H1 (cell line): ENCODE results near the gene ASCL5. TPM values are rescaled to one million over a fixed set of nuclear protein-coding genes. Genes with fewer than 3 reads are reported as not detected.

Source experiments
- CTCF ChIA-PET: fragments of 300-600 bp; sonication (Branson Sonifier 250); formaldehyde crosslinking; loops from one replicate; lab custom pipeline; 2021; ENCODE audit not compliant: partially characterized antibody; lab: Charles Lee
- POLR2A ChIA-PET: fragments of 300-600 bp; sonication (Branson Sonifier 250); formaldehyde crosslinking; loops from one replicate; lab custom pipeline; 2021; ENCODE audit warnings: inconsistent platforms; ENCODE audit not compliant: partially characterized antibody; lab: Charles Lee
- DNase-seq, 2 experiments: peaks; one replicate each; pipeline versions ENCODE4 v3.0.0 to v3.0.0-alpha.2; 2010 to 2022; ENCODE audit warnings: low spot score in 2 of 2, low read depth in 1 of 2, mixed read lengths in 1 of 2
- FAIRE-seq: peaks from 2 replicates; lab custom pipeline; 2011; peaks lifted over from hg19 to GRCh38; lab: Jason Lieb, UNC
- H2AFZ ChIP-seq: 2 replicates; pipeline ENCODE4 v1.8.1; 2012; ENCODE audit warnings: low read length, inconsistent platforms
- H2AK5ac ChIP-seq: 2 replicates; pipeline ENCODE4 v1.6.1; 2013; ENCODE audit warnings: low read depth, low read length
- H2BK120ac ChIP-seq: replicated peaks from 2 replicates; pipeline ENCODE3; 2013; ENCODE audit warnings: low read depth, low read length, inconsistent platforms
- H2BK12ac ChIP-seq: 2 replicates; pipeline ENCODE4 v1.6.1; 2013; ENCODE audit warnings: low read depth, low read length
- H2BK15ac ChIP-seq: 2 replicates; pipeline ENCODE4 v1.6.1; 2013; ENCODE audit warnings: low read length
- H2BK20ac ChIP-seq: 2 replicates; pipeline ENCODE4 v1.6.1; 2013; ENCODE audit warnings: low read length
- H2BK5ac ChIP-seq: 2 replicates; pipeline ENCODE4 v1.6.1; 2013; ENCODE audit warnings: low read depth, low read length
- H3K14ac ChIP-seq: 2 replicates; pipeline ENCODE4 v1.6.1; 2013; ENCODE audit warnings: inconsistent platforms; ENCODE audit not compliant: insufficient read length
- H3K18ac ChIP-seq: 2 replicates; pipeline ENCODE4 v1.6.1; 2013; ENCODE audit warnings: low read length; ENCODE audit errors: extremely low read depth
- H3K23ac ChIP-seq: 2 replicates; pipeline ENCODE4 v1.6.1; 2013; ENCODE audit warnings: inconsistent platforms; ENCODE audit not compliant: insufficient read length
- H3K23me2 ChIP-seq: 2 replicates; pipeline ENCODE4 v1.6.1; 2013; ENCODE audit warnings: low read depth, low read length
- H3K27ac ChIP-seq: 2 replicates; pipeline ENCODE4 v1.6.1; 2011; ENCODE audit warnings: low read depth, low read length, inconsistent platforms
- H3K27me3 ChIP-seq, 4 experiments: replicated peaks in 1 of 4; 1 replicate in 1 of 4; 2 replicates in 3 of 4; pipeline versions ENCODE4 v1.6.1 to v1.8.1; 2011 to 2013; ENCODE audit warnings: low read length in 3 of 4, mild to moderate bottlenecking in 3 of 4, inconsistent platforms in 2 of 4, mixed read lengths in 2 of 4, moderate library complexity in 1 of 4; ENCODE audit not compliant: control insufficient read depth in 3 of 4, insufficient read depth in 3 of 4; ENCODE audit errors: extremely low read depth in 1 of 4
- H3K36me3 ChIP-seq, 4 experiments: 2 replicates each; pipeline versions ENCODE4 v1.6.1 to v1.8.1; 2011 to 2013; ENCODE audit warnings: mild to moderate bottlenecking in 4 of 4, low read length in 3 of 4, moderate library complexity in 2 of 4, control low read depth in 1 of 4, inconsistent platforms in 1 of 4; ENCODE audit not compliant: insufficient read depth in 4 of 4, control insufficient read depth in 2 of 4
- H3K4ac ChIP-seq: replicated peaks from 2 replicates; pipeline ENCODE3; 2013; ENCODE audit warnings: low read length, low read depth, mixed read lengths, inconsistent platforms; ENCODE audit not compliant: insufficient read length
- H3K4me1 ChIP-seq, 4 experiments: replicated peaks in 1 of 4; 1 replicate in 1 of 4; 2 replicates in 3 of 4; pipeline versions ENCODE4 v1.6.1 to v1.8.1; 2011 to 2013; ENCODE audit warnings: low read length in 3 of 4, inconsistent platforms in 2 of 4, mixed read lengths in 1 of 4; ENCODE audit not compliant: insufficient read depth in 4 of 4, control insufficient read depth in 3 of 4
- H3K4me2 ChIP-seq, 2 experiments: 2 replicates each; pipeline versions ENCODE4 v1.6.1 to v1.8.1; 2011 to 2013; ENCODE audit warnings: low read depth in 2 of 2, low read length in 2 of 2, control low read depth in 1 of 2, inconsistent platforms in 1 of 2, mild to moderate bottlenecking in 1 of 2; ENCODE audit not compliant: insufficient read depth in 1 of 2
- H3K4me3 ChIP-seq, 4 experiments: fragments of 200-600, 300-600 bp in 1 of 4; sonication (generic), shearing (Covaris generic), sonication (Bioruptor Twin) in 1 of 4; 2 replicates each; pipeline versions ENCODE4 v1.5.1 to v1.8.1; 2011 to 2016; ENCODE audit warnings: low read length in 4 of 4, low read depth in 3 of 4, control low read depth in 2 of 4, inconsistent platforms in 2 of 4, mild to moderate bottlenecking in 2 of 4, mixed read lengths in 1 of 4, moderate library complexity in 1 of 4; ENCODE audit not compliant: insufficient read depth in 2 of 4; ENCODE audit errors: extremely low read depth in 1 of 4
- H3K56ac ChIP-seq: replicated peaks from 2 replicates; pipeline ENCODE3; 2013; ENCODE audit warnings: low read depth, mild to moderate bottlenecking, mixed read lengths, low read length, inconsistent platforms; ENCODE audit not compliant: insufficient read length
- H3K79me1 ChIP-seq: 2 replicates; pipeline ENCODE4 v1.6.1; 2013; ENCODE audit warnings: low read depth, low read length, control low read depth
- H3K79me2 ChIP-seq, 2 experiments: 2 replicates each; pipeline versions ENCODE4 v1.6.1 to v1.8.1; 2012 to 2013; ENCODE audit warnings: low read length in 2 of 2, mild to moderate bottlenecking in 2 of 2, inconsistent platforms in 1 of 2; ENCODE audit not compliant: insufficient read depth in 2 of 2, control insufficient read depth in 1 of 2
- H3K9ac ChIP-seq, 4 experiments: replicated peaks in 1 of 4; 1 replicate in 1 of 4; 2 replicates in 3 of 4; pipeline versions ENCODE4 v1.6.1 to v1.8.1; 2011 to 2013; ENCODE audit warnings: low read depth in 3 of 4, low read length in 3 of 4, control low read depth in 2 of 4, mild to moderate bottlenecking in 2 of 4, moderate library complexity in 2 of 4, inconsistent platforms in 1 of 4; ENCODE audit errors: extremely low read depth in 1 of 4
- H3K9me3 ChIP-seq, 2 experiments: 2 replicates each; pipeline versions ENCODE4 v1.6.1 to v1.8.1; 2012 to 2013; ENCODE audit warnings: mild to moderate bottlenecking in 2 of 2, moderate library complexity in 2 of 2, control low read depth in 1 of 2, inconsistent platforms in 1 of 2, low read depth in 1 of 2, low read length in 1 of 2, mixed read lengths in 1 of 2; ENCODE audit not compliant: insufficient read depth in 2 of 2
- H4K20me1 ChIP-seq, 2 experiments: replicated peaks in 1 of 2; 2 replicates each; pipeline versions ENCODE3 to v1.8.1; 2011 to 2013; ENCODE audit warnings: inconsistent platforms in 2 of 2, low read length in 2 of 2, mild to moderate bottlenecking in 1 of 2; ENCODE audit not compliant: insufficient read depth in 2 of 2, control insufficient read depth in 1 of 2
- H4K5ac ChIP-seq: 2 replicates; pipeline ENCODE4 v1.6.1; 2013; ENCODE audit warnings: low read length, low read depth, mixed read lengths, inconsistent platforms; ENCODE audit not compliant: insufficient read length
- H4K8ac ChIP-seq: 2 replicates; pipeline ENCODE4 v1.8.0; 2013; ENCODE audit warnings: mild to moderate bottlenecking, moderate library complexity, low read length, inconsistent platforms; ENCODE audit not compliant: insufficient read depth; ENCODE audit errors: extremely low read depth
- H4K91ac ChIP-seq: replicated peaks from 2 replicates; pipeline ENCODE3; 2013; ENCODE audit warnings: low read length, mixed read lengths, inconsistent platforms; ENCODE audit not compliant: insufficient read length
- BRCA1 ChIP-seq: IDR thresholded peaks from 2 replicates; pipeline ENCODE4 v1.6.1; 2012; ENCODE audit warnings: low read depth, low read length, improper control_type of control experiment
- CREB1 ChIP-seq: IDR thresholded peaks from 2 replicates; pipeline ENCODE4 v1.6.1; 2012; ENCODE audit warnings: inconsistent platforms
- HDAC2 ChIP-seq, 2 experiments: fragments of 300-600 bp in 1 of 2; sonication (generic) in 1 of 2; IDR thresholded peaks; 2 replicates each; pipeline ENCODE4 v1.6.1; 2011 to 2012; ENCODE audit warnings: low read depth in 2 of 2, low read length in 2 of 2, mild to moderate bottlenecking in 2 of 2, moderate library complexity in 2 of 2, borderline replicate concordance in 1 of 2, inconsistent platforms in 1 of 2
- JUND ChIP-seq: IDR thresholded peaks from 2 replicates; pipeline ENCODE4 v1.6.1; 2011; ENCODE audit warnings: mild to moderate bottlenecking, improper control_type of control experiment, low read length
- KDM1A ChIP-seq: fragments of 200-600, 300-600 bp; sonication (generic); IDR thresholded peaks from 2 replicates; pipeline ENCODE4 v1.7.1; 2016; ENCODE audit warnings: mild to moderate bottlenecking, low read length, borderline replicate concordance
- NRF1 ChIP-seq: IDR thresholded peaks from 2 replicates; pipeline ENCODE4 v1.6.1; 2011; ENCODE audit warnings: mild to moderate bottlenecking, low read depth, low read length, improper control_type of control experiment
- TEAD4 ChIP-seq: IDR thresholded peaks from 2 replicates; pipeline ENCODE4 v1.6.1; 2012; ENCODE audit warnings: low read depth, low read length, inconsistent platforms, mixed read lengths
- WGBS, 2 experiments: shearing (Covaris generic) in 1 of 2; methylation state at CpG; one replicate each; pipeline versions ENCODE4 v1.1.6 to v1.1.7; 2013 to 2015; ENCODE audit warnings: low lambda C conversion rate in 2 of 2, mixed read lengths in 2 of 2, inconsistent platforms in 1 of 2, low coverage in 1 of 2, missing lambda C conversion rate in 1 of 2; ENCODE audit not compliant: insufficient replicate concordance in 2 of 2, insufficient coverage in 1 of 2, insufficient read length in 1 of 2; ENCODE audit errors: extremely low coverage in 1 of 2, missing lambda C conversion rate in 1 of 2; 5-methylcytosine and 5-hydroxymethylcytosine counted together
- polyA plus RNA-seq, 7 experiments: library from polyadenylated mRNA; depleted of rRNA in 3 of 7; stranded (reverse) in 5 of 7; unstranded in 2 of 7; fragments of >200 nt in 5 of 7; fragments of 200-250 nt in 2 of 7; gene quantifications; 1 replicate in 5 of 7; 2 replicates in 1 of 7; 4 replicates in 1 of 7; pipeline versions ENCODE4 v1.2.1 to v1.2.3, GENCODE V29; 2011 to 2013; ENCODE audit warnings: missing spikeins in 2 of 7, mixed read lengths in 2 of 7
- total RNA-seq: library from RNA; stranded (reverse); fragmentation: NEBNext Ultra II Directional; extraction: Animal tissue kit (Norgen Biotek cat#: 25700); gene quantifications from 2 replicates; pipeline ENCODE4 v1.2.1, GENCODE V29; 2021

Gene ASCL5
- total and polyA plus RNA-seq, 2 of the 8 experiments (the other 6 are each of a cell fraction or from before 2014, with no cell fraction given): 0.29 to 0.41 TPM

DNA sequence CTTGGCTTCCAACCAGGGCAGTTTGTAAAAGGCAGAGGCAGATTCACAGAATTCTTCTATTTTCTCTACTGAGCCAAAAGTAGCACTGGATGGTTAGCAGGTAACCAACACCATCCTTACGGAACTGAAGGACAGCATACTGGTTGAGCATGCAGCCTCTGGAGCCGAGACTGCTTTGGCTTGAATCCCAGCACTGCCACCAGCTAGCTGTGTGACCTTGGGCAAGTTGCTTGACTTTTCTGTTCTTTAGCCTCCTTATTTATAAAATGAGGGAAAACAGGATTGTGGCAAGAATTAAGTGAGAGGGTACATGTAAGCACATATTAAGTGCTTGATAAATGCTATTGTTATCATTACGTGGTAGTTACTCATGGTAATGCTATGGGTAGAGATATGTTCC is 34.2 kb downstream of the ASCL5 start:
- H3K36me3 ChIP-seq: no peaks in the 10 kb centered on the region
- no peak overlapping the region for H4K5ac ChIP-seq
- no peak overlapping the region for H2BK12ac ChIP-seq
- H2BK20ac ChIP-seq: no peak overlapping the region
- H2AK5ac ChIP-seq: no peak overlapping the region
- no peaks in the 10 kb centered on the region for H3K79me1 ChIP-seq
- H4K91ac ChIP-seq: no peak overlapping the region
- CTCF ChIA-PET: interaction anchor here (1.6 to 9.1 kb wide), 2 partner anchors 8 to 11 kb away, joined by 5 to 92 read pairs; no protein-coding TSS in a partner anchor
- H2BK5ac ChIP-seq: no peak overlapping the region
- no peak for DNase-seq
- no peak overlapping the region for H3K4me3 ChIP-seq
- H3K4ac ChIP-seq: no peak overlapping the region
- FAIRE-seq: no peak
- no peak overlapping the region for H3K18ac ChIP-seq
- no peak overlapping the region for H3K23ac ChIP-seq
- no peak overlapping the region for H3K4me2 ChIP-seq
- H3K27me3 ChIP-seq: no peaks in the 10 kb centered on the region
- WGBS, 2 experiments: 93% methylated on average over 3 of the region's 3 CpGs; no CpG with 5 or more reads in 1 of the 2 experiments
- H3K79me2 ChIP-seq: no peaks in the 10 kb centered on the region
- no peak overlapping the region for H2AFZ ChIP-seq
- H3K4me1 ChIP-seq: peaks cover 0 to 3% (median 0%) of the 10 kb centered on the region in 4 experiments; a peak in 1 of 7 replicates
- no peak overlapping the region for H3K56ac ChIP-seq
- POLR2A ChIA-PET: no interaction called here
- H3K14ac ChIP-seq: no peak overlapping the region
- H2BK120ac ChIP-seq: no peak overlapping the region
- TF ChIP-seq BRCA1 (no peak), JUND (no peak), KDM1A (peak; percentile 77; the same call in 1 of the 2 replicates), CREB1 (no peak), NRF1 (no peak), TEAD4 (no peak), HDAC2 (IDR thresholded peaks at IDR 0.05; ENCODE audit: borderline replicate concordance in 1 of 2, low read depth in 2 of 2, low read length in 2 of 2) (no peak)
- H2BK15ac ChIP-seq: no peak overlapping the region
- H3K23me2 ChIP-seq: no peaks in the 10 kb centered on the region
- H4K20me1 ChIP-seq: no peaks in the 10 kb centered on the region
- no peaks in the 10 kb centered on the region for H3K9me3 ChIP-seq
- no peak overlapping the region for H4K8ac ChIP-seq
- no peak overlapping the region for H3K27ac ChIP-seq
- no peak overlapping the region for H3K9ac ChIP-seq
